Medulla oblongata (tissue), 1 donor: ENCODE measurements around the gene DMTF1.
A peak's percentile ranks its signal among the peaks of the same experiment; 100 is the strongest.
"Not testable (repeated sequence)": the region's sequence is repeated elsewhere in the genome, so short reads cannot be mapped to it uniquely, and the experiment has no call there.

Source experiments
- DNase-seq: peaks from one replicate; pipeline ENCODE4 v3.0.0-alpha.2; 2015; ENCODE audit errors: extremely low spot score

DMTF1 gene

GRCh38 chr7:87223666-87224065 is 71.4 kb downstream of the DMTF1 start:
- no peak for DNase-seq

GRCh38 chr7:87225696-87226095 is 73.4 kb downstream of the DMTF1 start:
- DNase-seq: no peak

- DNase-seq: no peak
Observed at GRCh38 chr7:87226495-87226894, 74.2 kb downstream of the DMTF1 start.

GRCh38 chr7:87231258-87231657 is 79.0 kb downstream of the DMTF1 start:
- DNase-seq: peak; percentile 60

- peak; percentile 72 for DNase-seq
Observed at GRCh38 chr7:87231711-87232110, 79.5 kb downstream of the DMTF1 start.

GRCh38 chr7:87234949-87235348 is 82.7 kb downstream of the DMTF1 start:
- no peak for DNase-seq

- DNase-seq: not testable (repeated sequence)
Observed at GRCh38 chr7:87238464-87239051, 86.3 kb downstream of the DMTF1 start.

GRCh38 chr7:87245671-87246070 is 93.4 kb downstream of the DMTF1 start:
- not testable (repeated sequence) for DNase-seq
